Measurements from ENCODE around the gene PLET1.

PLET1 gene

GRCh38 chr11:112281726-112282125, 21.1 kb upstream of the PLET1 start:
- DNase-seq (ENCODE audit: low spot score): no peak

- DNase-seq (ENCODE audit: low spot score): peak; percentile 78
Observed at GRCh38 chr11:112280268-112281126, 19.8 kb upstream of the PLET1 start.

- DNase-seq (ENCODE audit: low spot score): peak; percentile 49
Observed at GRCh38 chr11:112279901-112280267, 19.2 kb upstream of the PLET1 start.

- DNase-seq (ENCODE audit: low spot score): no peak
Observed at GRCh38 chr11:112278803-112279202, 18.1 kb upstream of the PLET1 start.

GRCh38 chr11:112277941-112278340, 17.3 kb upstream of the PLET1 start:
- peak; percentile 38 for DNase-seq (ENCODE audit: low spot score)

- DNase-seq (ENCODE audit: low spot score): no peak
Observed at GRCh38 chr11:112277029-112277428, 16.4 kb upstream of the PLET1 start.

GRCh38 chr11:112274007-112274783, 13.5 kb upstream of the PLET1 start:
- DNase-seq (ENCODE audit: low spot score): no peak

GRCh38 chr11:112273066-112273465, 12.4 kb upstream of the PLET1 start:
- DNase-seq (ENCODE audit: low spot score): no peak

GRCh38 chr11:112271242-112271641, 10.6 kb upstream of the PLET1 start:
- no peak for DNase-seq (ENCODE audit: low spot score)

- DNase-seq (ENCODE audit: low spot score): peak; percentile 66
Observed at GRCh38 chr11:112270551-112271180, 10.0 kb upstream of the PLET1 start.

GRCh38 chr11:112269139-112269538, 8.5 kb upstream of the PLET1 start:
- DNase-seq (ENCODE audit: low spot score): no peak

GRCh38 chr11:112268406-112268805, 7.7 kb upstream of the PLET1 start:
- DNase-seq (ENCODE audit: low spot score): no peak

- no peak for DNase-seq (ENCODE audit: low spot score)
Observed at GRCh38 chr11:112267188-112267591, 6.5 kb upstream of the PLET1 start.

GRCh38 chr11:112266410-112266778, 5.7 kb upstream of the PLET1 start:
- no peak for DNase-seq (ENCODE audit: low spot score)

- no peak for DNase-seq (ENCODE audit: low spot score)
Observed at GRCh38 chr11:112265659-112266409, 5.2 kb upstream of the PLET1 start.

GRCh38 chr11:112255067-112255720, 5.5 kb downstream of the PLET1 start:
- DNase-seq (ENCODE audit: low spot score): peak; percentile 35

GRCh38 chr11:112253605-112254242, 6.9 kb downstream of the PLET1 start:
- no peak for DNase-seq (ENCODE audit: low spot score)

- no peak for DNase-seq (ENCODE audit: low spot score)
Observed at GRCh38 chr11:112249871-112250610, 10.6 kb downstream of the PLET1 start.

GRCh38 chr11:112248201-112248600, 12.5 kb downstream of the PLET1 start:
- DNase-seq (ENCODE audit: low spot score): peak; percentile 77

GRCh38 chr11:112247201-112247600, 13.5 kb downstream of the PLET1 start:
- no peak for DNase-seq (ENCODE audit: low spot score)
